ENCODE measurements around the gene A2M.

The A2M gene

DNA sequence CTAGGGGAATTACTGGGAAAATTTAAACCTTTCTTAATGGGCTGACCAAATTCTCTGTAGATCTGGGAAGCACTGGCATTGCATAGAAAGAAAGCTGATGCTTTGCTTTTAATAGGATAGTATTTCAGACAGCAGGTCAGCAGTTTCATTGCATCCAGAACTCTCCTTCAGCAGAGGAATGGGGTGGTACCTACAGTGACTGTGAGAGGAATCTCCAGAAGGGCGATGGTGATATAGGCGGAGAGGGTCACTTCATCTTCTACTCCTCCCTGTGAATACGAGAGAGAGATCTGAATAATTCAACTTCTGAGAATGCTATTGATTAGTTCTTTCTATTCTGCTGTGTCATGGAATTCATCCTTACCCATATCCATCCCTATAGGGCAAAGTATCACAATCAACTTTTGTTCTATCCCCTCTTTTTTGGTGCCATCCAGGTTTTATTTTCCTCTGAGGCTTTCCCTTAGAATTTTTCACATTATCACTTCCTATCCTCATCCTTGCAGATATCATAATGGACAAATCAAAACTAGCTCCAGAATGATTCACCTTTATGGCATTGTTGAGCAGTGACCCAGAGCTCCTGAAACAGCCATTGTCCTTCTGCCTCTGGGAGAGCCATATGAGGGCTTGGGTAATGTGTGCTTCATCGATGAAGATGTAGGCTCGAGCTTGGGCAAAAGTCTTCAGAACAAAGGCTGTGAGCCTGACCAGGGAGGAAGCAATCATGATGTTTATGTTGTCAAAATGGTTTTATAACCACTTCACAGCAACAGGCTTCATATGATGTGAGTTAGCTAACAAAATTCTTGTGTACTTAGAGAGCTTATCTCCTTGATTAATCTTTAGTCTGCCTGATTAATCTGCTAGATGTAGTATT lies 38.3 kb downstream of the A2M start:
- H3K79me1 ChIP-seq (replicated peaks; ENCODE audit: low read length, poor library complexity, severe bottlenecking) = no peaks in the 10 kb centered on the region
- 85% methylated on average over 3 of the region's 5 CpGs for WGBS
- H3K4ac ChIP-seq (ENCODE audit: low read depth in 1 of 2, low read length in 2 of 2) = no peak overlapping the region
- peaks cover 0 to 5% of the 10 kb centered on the region in 2 experiments for H3K27me3 ChIP-seq (ENCODE audit: control insufficient read depth in 1 of 2, insufficient read depth in 1 of 2, low read length in 2 of 2)
- no peak for DNase-seq
- H4K8ac ChIP-seq (ENCODE audit: low read length) = no peak overlapping the region
- no peak overlapping the region for H3K4me2 ChIP-seq (ENCODE audit: low read length, poor library complexity, severe bottlenecking)
- H3K18ac ChIP-seq (ENCODE audit: low read depth in 1 of 2, low read length in 2 of 2) = no peak overlapping the region
- no peak overlapping the region for H4K91ac ChIP-seq (ENCODE audit: low read length)
- H2BK12ac ChIP-seq (ENCODE audit: low read length in 2 of 2) = no peak overlapping the region
- H3K9ac ChIP-seq (ENCODE audit: low read length) = no peak overlapping the region
- H2BK5ac ChIP-seq (ENCODE audit: low read depth, low read length, poor library complexity, severe bottlenecking) = no peak overlapping the region
- no peak overlapping the region for H2AK5ac ChIP-seq (ENCODE audit: low read length, severe bottlenecking)
- no peak overlapping the region for H2BK15ac ChIP-seq (ENCODE audit: low read depth, poor library complexity, severe bottlenecking)
- H2AFZ ChIP-seq (ENCODE audit: low read depth, low read length) = no peak overlapping the region
- H3K27ac ChIP-seq (ENCODE audit: low read length, poor library complexity, severe bottlenecking) = no peak overlapping the region
- H3K14ac ChIP-seq (ENCODE audit: low read length in 2 of 2) = no peak overlapping the region
- peaks cover 2% of the 10 kb centered on the region for H3K9me3 ChIP-seq (ENCODE audit: control insufficient read depth, low read length)
- H3K4me3 ChIP-seq (ENCODE audit: insufficient read depth in 1 of 2, low read depth in 1 of 2, low read length in 2 of 2) = no peak overlapping the region
- no peaks in the 10 kb centered on the region for H3K4me1 ChIP-seq (ENCODE audit: control insufficient read depth, insufficient read depth, low read depth, low read length)
- H3K36me3 ChIP-seq (ENCODE audit: control insufficient read depth in 1 of 2, insufficient read depth in 2 of 2, low read depth in 1 of 2, low read length in 2 of 2) = peaks cover 0 to 24% of the 10 kb centered on the region in 2 experiments
- no peak overlapping the region for H2BK120ac ChIP-seq (ENCODE audit: low read depth, low read length)
- H3K23ac ChIP-seq (ENCODE audit: low read length in 2 of 2) = no peak overlapping the region

GRCh38 chr12:9076733-9077132 lies 39.0 kb downstream of the A2M start:
- Histone ChIP-seq H2BK5ac (ENCODE audit: low read depth, low read length, poor library complexity, severe bottlenecking) (no peak overlapping the region), H2BK120ac (ENCODE audit: low read depth, low read length) (no peak overlapping the region), H4K91ac (ENCODE audit: low read length) (no peak overlapping the region), H3K4me1 (ENCODE audit: control insufficient read depth, insufficient read depth, low read depth, low read length) (no peaks in the 10 kb centered on the region), H2AFZ (ENCODE audit: low read depth, low read length) (no peak overlapping the region), H3K14ac (ENCODE audit: low read length in 2 of 2) (no peak overlapping the region), H3K9me3 (ENCODE audit: control insufficient read depth, low read length) (no peaks in the 10 kb centered on the region), H3K4me3 (ENCODE audit: insufficient read depth in 1 of 2, low read depth in 1 of 2, low read length in 2 of 2) (no peak overlapping the region), H2BK12ac (ENCODE audit: low read length in 2 of 2) (no peak overlapping the region), H3K9ac (ENCODE audit: low read length) (no peak overlapping the region), H3K36me3 (ENCODE audit: control insufficient read depth in 1 of 2, insufficient read depth in 2 of 2, low read depth in 1 of 2, low read length in 2 of 2) (peaks cover 0 to 24% of the 10 kb centered on the region in 2 experiments), H3K23ac (ENCODE audit: low read length in 2 of 2) (no peak overlapping the region), H3K79me1 (replicated peaks; ENCODE audit: low read length, poor library complexity, severe bottlenecking) (no peaks in the 10 kb centered on the region), H4K8ac (ENCODE audit: low read length) (no peak overlapping the region), H2AK5ac (ENCODE audit: low read length, severe bottlenecking) (no peak overlapping the region), H2BK15ac (ENCODE audit: low read depth, poor library complexity, severe bottlenecking) (no peak overlapping the region), H3K4ac (ENCODE audit: low read depth in 1 of 2, low read length in 2 of 2) (no peak overlapping the region), H3K27me3 (ENCODE audit: control insufficient read depth in 1 of 2, insufficient read depth in 1 of 2, low read length in 2 of 2) (peaks cover 0 to 5% of the 10 kb centered on the region in 2 experiments), H3K27ac (ENCODE audit: low read length, poor library complexity, severe bottlenecking) (no peak overlapping the region), H3K4me2 (ENCODE audit: low read length, poor library complexity, severe bottlenecking) (no peak overlapping the region), H3K18ac (ENCODE audit: low read depth in 1 of 2, low read length in 2 of 2) (no peak overlapping the region)
- no peak for DNase-seq
- 92% methylated on average over 1 of the region's 4 CpGs for WGBS

DNA sequence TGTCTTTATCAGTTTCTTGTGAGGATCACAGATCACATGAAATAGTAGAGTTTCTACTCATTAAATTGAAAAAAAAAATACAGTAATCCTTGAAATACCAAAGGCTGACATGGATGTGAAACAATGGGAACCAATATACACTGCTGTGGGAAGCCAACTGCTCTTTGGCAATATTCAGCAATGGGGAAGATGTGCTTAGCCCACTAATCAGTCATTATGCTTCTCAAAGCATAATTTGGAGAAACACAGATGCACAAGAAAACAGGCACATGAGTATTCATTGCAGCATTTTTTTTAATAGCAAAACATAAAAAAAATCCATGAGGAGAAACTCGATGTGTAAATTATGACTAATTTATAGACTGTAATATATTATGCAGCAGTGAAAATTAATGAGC lies 40.6 kb downstream of the A2M start:
- Histone ChIP-seq H3K4me1 (ENCODE audit: control insufficient read depth, insufficient read depth, low read depth, low read length) (no peaks in the 10 kb centered on the region), H3K27me3 (ENCODE audit: control insufficient read depth in 1 of 2, insufficient read depth in 1 of 2, low read length in 2 of 2) (peaks cover 0 to 5% of the 10 kb centered on the region in 2 experiments), H3K14ac (ENCODE audit: low read length in 2 of 2) (no peak overlapping the region), H3K79me1 (replicated peaks; ENCODE audit: low read length, poor library complexity, severe bottlenecking) (no peaks in the 10 kb centered on the region), H3K9ac (ENCODE audit: low read length) (no peak overlapping the region), H3K23ac (ENCODE audit: low read length in 2 of 2) (no peak overlapping the region), H2AK5ac (ENCODE audit: low read length, severe bottlenecking) (no peak overlapping the region), H2BK5ac (ENCODE audit: low read depth, low read length, poor library complexity, severe bottlenecking) (no peak overlapping the region), H3K27ac (ENCODE audit: low read length, poor library complexity, severe bottlenecking) (no peak overlapping the region), H3K18ac (ENCODE audit: low read depth in 1 of 2, low read length in 2 of 2) (no peak overlapping the region), H3K9me3 (ENCODE audit: control insufficient read depth, low read length) (no peaks in the 10 kb centered on the region), H2BK15ac (ENCODE audit: low read depth, poor library complexity, severe bottlenecking) (no peak overlapping the region), H3K4ac (ENCODE audit: low read depth in 1 of 2, low read length in 2 of 2) (no peak overlapping the region), H2BK120ac (ENCODE audit: low read depth, low read length) (no peak overlapping the region), H2AFZ (ENCODE audit: low read depth, low read length) (no peak overlapping the region), H3K36me3 (ENCODE audit: control insufficient read depth in 1 of 2, insufficient read depth in 2 of 2, low read depth in 1 of 2, low read length in 2 of 2) (peaks cover 0 to 24% of the 10 kb centered on the region in 2 experiments), H4K8ac (ENCODE audit: low read length) (no peak overlapping the region), H2BK12ac (ENCODE audit: low read length in 2 of 2) (no peak overlapping the region), H4K91ac (ENCODE audit: low read length) (no peak overlapping the region), H3K4me2 (ENCODE audit: low read length, poor library complexity, severe bottlenecking) (no peak overlapping the region), H3K4me3 (ENCODE audit: insufficient read depth in 1 of 2, low read depth in 1 of 2, low read length in 2 of 2) (no peak overlapping the region)
- WGBS = no CpG with 5 or more reads among the region's 1 CpG
- no peak for DNase-seq

DNA sequence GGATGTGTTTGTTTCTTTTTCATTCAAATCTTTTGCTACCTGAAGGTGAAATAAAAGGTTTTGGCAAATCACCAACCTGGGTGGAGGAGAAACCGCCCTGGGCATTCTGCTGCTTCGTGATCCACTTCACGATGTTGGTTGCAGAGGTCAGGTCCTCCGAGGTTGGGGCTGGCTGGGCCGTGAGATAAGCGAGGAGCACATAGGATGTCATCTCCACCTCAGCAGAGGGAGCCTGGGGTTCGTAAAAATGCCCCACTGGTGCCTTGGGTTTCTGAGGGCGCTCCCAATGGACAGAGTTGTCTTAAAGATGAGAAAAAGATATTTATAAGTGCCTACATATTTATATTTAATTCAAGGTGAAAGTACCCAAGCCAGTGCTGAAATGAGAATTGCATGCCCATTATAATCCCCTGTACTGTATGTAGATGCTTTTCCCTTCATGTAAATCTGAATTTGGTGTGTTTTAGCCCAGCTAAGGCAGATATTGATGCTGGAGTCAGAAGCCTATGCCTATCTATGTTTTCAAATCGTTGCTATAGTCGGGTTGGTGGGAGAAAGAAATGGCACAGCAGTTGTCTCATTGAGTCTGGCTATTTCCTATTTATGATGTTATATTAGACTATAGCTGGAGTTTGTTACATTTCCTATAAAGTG lies 41.1 kb downstream of the A2M start:
- Histone ChIP-seq H2AK5ac (ENCODE audit: low read length, severe bottlenecking) (no peak overlapping the region), H3K9me3 (ENCODE audit: control insufficient read depth, low read length) (no peaks in the 10 kb centered on the region), H4K91ac (ENCODE audit: low read length) (no peak overlapping the region), H2AFZ (ENCODE audit: low read depth, low read length) (no peak overlapping the region), H2BK15ac (ENCODE audit: low read depth, poor library complexity, severe bottlenecking) (no peak overlapping the region), H4K8ac (ENCODE audit: low read length) (no peak overlapping the region), H2BK5ac (ENCODE audit: low read depth, low read length, poor library complexity, severe bottlenecking) (no peak overlapping the region), H3K27ac (ENCODE audit: low read length, poor library complexity, severe bottlenecking) (no peak overlapping the region), H3K9ac (ENCODE audit: low read length) (no peak overlapping the region), H3K4me1 (ENCODE audit: control insufficient read depth, insufficient read depth, low read depth, low read length) (no peaks in the 10 kb centered on the region), H3K14ac (ENCODE audit: low read length in 2 of 2) (no peak overlapping the region), H3K18ac (ENCODE audit: low read depth in 1 of 2, low read length in 2 of 2) (no peak overlapping the region), H3K36me3 (ENCODE audit: control insufficient read depth in 1 of 2, insufficient read depth in 2 of 2, low read depth in 1 of 2, low read length in 2 of 2) (peaks cover 0 to 23% of the 10 kb centered on the region in 2 experiments), H2BK12ac (ENCODE audit: low read length in 2 of 2) (no peak overlapping the region), H3K79me1 (replicated peaks; ENCODE audit: low read length, poor library complexity, severe bottlenecking) (no peaks in the 10 kb centered on the region), H3K27me3 (ENCODE audit: control insufficient read depth in 1 of 2, insufficient read depth in 1 of 2, low read length in 2 of 2) (peaks cover 0 to 5% of the 10 kb centered on the region in 2 experiments), H3K4me2 (ENCODE audit: low read length, poor library complexity, severe bottlenecking) (no peak overlapping the region), H3K4ac (ENCODE audit: low read depth in 1 of 2, low read length in 2 of 2) (no peak overlapping the region), H2BK120ac (ENCODE audit: low read depth, low read length) (no peak overlapping the region), H3K4me3 (ENCODE audit: insufficient read depth in 1 of 2, low read depth in 1 of 2, low read length in 2 of 2) (no peak overlapping the region), H3K23ac (ENCODE audit: low read length in 2 of 2) (no peak overlapping the region)
- no peak for DNase-seq
- 88% methylated on average over 8 of the region's 10 CpGs for WGBS
